ENCODE results near the gene SUSD5. TPM values are rescaled to one million over a fixed set of nuclear protein-coding genes. Genes with fewer than 3 reads are reported as not detected.

SUSD5 gene
- 9.2 and 16.6 TPM in 2 replicates for total RNA-seq (2014; rRNA removed; shearing (Covaris generic))

DNA sequence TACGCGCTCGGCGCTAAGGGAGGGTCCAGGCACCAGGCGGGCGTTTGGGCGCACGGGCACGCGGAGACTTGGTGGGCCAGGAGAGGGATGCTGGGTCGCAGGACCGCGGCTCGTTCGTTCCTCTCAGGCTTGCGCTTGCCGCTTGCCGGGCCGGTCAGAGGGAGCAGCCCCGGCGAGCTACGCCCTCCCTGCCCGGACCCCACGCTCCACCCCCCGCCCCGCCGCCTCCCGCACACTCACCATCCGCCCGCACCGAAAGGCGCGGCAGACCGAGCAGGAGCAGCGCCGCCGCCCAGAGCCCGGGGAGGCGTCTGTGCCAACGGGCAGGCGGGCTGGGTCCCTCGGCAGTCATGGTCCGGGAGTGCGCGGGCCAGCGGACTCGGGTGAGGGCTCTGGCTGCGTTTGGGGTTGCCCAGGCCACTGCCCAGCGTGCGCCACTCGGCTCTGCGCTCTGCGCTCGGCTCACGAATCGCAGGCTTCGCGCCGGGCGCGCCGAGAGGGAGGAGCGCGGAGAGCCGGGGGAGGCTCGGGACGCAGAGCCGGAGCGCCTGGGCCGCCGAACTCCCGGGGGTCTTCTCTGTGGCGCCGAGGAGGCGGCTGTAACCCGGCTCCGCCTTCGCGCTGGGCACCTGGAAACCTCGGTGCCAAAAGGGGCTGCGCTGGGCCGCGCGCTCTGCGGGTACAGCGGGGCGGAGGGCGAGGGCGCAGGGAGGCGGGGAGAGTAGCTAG lies at the start of gene SUSD5:
SUSD5 (minus strand) TSS at position 365 of the 729 bp plus-strand sequence; CDS start at position 352, 13 bp downstream.
- no peak for DNase-seq (ENCODE audit: low spot score)
- in situ Hi-C loops (cut with HindIII; ENCODE audit: low sequenced_read_pairs) = no loop called here

DNA sequence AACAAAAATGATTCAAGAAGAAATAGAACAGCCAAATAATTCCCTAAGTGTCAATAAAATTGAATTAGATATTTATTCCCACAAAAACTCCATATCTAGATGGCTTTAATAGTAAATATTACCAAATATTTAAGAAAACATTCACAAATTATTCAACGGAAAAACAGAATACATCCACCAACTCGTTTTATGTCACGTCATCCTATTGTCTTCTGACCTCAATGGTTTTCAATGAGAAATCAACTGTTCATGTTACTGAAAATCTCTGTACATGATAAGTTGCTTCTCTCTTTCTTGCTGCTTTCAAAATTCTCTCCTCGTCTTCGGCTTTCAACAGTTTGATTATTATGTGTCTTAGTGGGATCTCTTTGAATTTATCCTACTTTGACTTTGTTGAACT lies 41.5 kb upstream of the SUSD5 start:
- in situ Hi-C loops (cut with HindIII; ENCODE audit: low sequenced_read_pairs) = no loop called here
- no peak for DNase-seq (ENCODE audit: low spot score)

DNA sequence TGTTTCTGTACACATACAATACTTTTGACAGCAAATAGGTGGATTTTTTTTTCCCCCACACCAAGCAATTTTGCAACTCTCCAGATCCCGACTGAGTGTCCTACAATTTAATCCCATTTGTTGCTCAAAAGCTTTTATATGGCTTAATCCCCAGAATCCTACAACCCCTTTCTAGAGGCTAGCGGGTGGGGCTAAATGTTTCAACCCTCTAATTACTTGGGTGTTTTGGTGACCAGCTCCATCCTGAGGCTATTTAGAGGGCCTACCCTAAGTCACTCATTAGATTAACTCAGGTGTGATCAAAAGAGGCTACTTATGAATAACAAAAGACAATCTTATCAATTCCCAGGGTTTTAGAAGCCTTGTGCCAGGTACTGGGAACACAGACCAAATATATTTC lies 37.6 kb upstream of the SUSD5 start:
- in situ Hi-C loops (cut with HindIII; ENCODE audit: low sequenced_read_pairs) = no loop called here
- no peak for DNase-seq (ENCODE audit: low spot score)

DNA sequence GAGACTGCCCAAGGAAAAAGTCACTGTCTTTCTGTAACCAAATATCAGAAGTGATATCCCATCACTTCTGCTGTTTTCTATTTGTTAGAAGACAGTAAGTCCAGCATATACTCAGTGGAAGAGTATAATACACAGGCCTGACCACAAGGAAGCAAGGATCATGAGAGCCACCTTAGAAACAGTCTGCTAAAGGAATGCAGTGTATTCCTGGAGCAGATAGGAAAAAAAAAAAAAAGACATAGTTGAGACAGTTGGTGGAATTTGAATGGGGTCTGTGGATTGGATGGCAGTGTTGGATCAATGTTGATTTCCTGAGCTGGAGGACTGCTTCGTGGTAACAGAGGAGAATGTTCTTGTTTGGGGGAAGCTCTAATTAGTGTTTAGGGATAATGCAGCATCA lies 32.1 kb upstream of the SUSD5 start:
- in situ Hi-C loops (cut with HindIII; ENCODE audit: low sequenced_read_pairs) = no loop called here
- DNase-seq (ENCODE audit: low spot score) = no peak

DNA sequence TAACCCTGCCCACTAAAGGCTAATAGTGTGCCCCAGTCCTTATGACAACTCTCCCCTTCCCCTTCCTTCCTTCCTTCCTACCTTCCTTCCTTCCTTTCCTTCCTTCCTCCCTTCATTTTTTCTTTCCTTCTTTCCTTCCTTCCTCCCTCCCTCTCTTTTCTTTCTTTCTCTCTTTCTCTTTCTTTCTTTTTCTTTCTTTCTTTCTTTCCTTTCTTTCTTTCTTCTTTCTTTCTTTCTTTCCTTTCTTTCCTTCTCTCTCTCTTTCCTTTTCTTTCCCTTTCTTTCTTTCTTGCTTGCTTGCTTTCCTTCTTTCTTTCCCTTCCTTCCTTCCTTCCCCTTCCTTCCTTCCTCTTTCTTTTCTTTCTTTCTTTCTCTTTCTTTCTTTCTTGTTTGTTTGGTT lies 28.2 kb upstream of the SUSD5 start:
- in situ Hi-C loops (cut with HindIII; ENCODE audit: low sequenced_read_pairs) = no loop called here
- no peak for DNase-seq (ENCODE audit: low spot score)

DNA sequence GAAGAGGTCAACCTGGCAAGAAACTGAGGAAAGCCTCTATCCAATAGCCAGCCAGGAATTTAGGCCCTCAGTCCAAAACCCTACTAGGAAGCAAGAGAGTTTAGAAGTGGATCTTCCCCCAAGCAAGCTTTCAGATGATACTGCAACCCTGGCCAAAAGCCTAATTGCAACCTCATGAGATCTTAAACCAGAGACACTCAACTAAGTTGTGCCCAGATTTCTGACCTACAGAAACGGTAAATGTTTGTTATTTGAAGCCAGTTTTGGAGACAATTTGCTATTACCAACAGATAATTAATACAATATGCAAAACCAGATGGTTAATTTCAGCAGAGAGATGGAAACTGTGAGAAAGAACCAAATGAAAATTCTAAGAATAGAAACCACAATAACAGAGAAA lies 21.7 kb upstream of the SUSD5 start:
- DNase-seq (ENCODE audit: low spot score) = no peak
- in situ Hi-C loops (cut with HindIII; ENCODE audit: low sequenced_read_pairs) = no loop called here

DNA sequence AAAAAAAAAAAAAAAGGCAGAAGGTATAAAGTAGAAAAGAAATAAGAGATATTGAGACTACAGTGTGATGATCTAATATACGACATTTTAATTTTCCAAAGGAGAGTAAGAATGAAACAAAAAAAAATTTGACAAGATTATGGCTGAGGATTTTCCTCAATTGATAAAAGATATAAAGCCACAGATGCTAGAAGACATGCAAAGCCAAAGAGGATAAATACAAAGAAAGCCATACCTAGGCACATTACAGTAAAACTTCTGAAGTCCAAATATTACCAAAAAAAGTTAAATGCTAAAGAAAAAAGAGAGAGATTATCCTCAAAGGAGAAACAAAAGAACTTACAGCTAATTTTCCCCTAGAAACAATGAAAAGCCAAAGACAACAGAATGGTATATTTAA lies 20.3 kb upstream of the SUSD5 start:
- no peak for DNase-seq (ENCODE audit: low spot score)
- in situ Hi-C loops (cut with HindIII; ENCODE audit: low sequenced_read_pairs) = no loop called here

DNA sequence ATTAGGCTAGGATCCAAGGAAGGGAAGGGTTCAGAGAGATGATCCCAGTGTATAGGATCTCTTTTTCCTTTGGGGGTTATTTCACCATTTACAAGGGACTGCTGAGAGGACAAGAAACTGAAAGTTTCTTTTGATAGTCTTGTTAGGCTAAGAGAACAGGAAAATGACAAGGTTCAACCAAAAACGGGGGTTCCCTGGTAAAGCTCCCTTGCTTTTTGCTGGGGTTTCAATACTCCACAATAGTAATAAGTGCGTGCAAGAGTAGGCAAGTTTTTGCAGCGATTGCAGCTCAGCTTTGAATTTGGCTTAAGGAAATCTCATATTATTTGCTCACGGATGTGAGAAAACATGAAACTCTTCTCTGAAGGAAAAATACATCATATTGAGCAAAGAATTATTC lies 18.8 kb upstream of the SUSD5 start:
- in situ Hi-C loops (cut with HindIII; ENCODE audit: low sequenced_read_pairs) = no loop called here
- no peak for DNase-seq (ENCODE audit: low spot score)

DNA sequence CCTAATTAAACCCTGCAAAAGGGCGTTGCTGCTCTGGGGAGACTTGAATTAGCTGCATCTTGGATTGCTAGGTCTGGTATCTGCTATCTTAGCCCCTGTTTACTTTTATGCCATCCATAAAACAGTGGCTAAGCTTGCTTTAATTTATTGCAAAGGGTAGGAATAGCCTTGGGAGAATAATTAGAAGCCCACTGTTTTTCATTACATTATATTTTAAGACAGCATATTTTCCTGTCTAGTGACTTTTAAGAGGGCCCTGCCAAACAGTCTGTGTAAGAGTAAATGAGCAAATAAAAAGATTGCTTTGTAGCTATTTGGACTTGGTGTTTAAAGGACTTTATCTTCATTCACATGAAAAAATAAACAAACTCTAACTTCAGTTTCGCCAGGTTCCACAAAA lies 17.4 kb upstream of the SUSD5 start:
- DNase-seq (ENCODE audit: low spot score) = no peak
- in situ Hi-C loops (cut with HindIII; ENCODE audit: low sequenced_read_pairs) = no loop called here

DNA sequence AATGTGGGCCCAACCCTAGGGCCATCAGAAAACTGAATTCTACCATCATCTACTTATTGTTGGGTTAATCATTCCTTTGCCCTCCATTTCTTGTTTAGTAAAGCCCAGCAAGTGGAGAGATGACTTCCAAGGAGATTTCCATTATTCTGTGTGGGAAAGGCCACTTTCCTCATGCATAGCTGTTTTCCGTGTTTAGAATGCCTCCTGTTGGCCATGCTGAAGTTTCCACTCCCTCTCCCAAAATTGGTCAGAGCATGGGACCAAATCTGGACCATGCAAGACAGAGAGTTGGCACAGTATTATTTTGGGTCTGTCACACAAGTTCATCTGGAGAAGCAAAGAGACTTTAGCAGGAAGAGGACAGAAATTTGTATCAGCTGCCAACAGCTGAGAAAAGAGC lies 15.3 kb upstream of the SUSD5 start:
- in situ Hi-C loops (cut with HindIII; ENCODE audit: low sequenced_read_pairs) = no loop called here
- DNase-seq (ENCODE audit: low spot score) = no peak

DNA sequence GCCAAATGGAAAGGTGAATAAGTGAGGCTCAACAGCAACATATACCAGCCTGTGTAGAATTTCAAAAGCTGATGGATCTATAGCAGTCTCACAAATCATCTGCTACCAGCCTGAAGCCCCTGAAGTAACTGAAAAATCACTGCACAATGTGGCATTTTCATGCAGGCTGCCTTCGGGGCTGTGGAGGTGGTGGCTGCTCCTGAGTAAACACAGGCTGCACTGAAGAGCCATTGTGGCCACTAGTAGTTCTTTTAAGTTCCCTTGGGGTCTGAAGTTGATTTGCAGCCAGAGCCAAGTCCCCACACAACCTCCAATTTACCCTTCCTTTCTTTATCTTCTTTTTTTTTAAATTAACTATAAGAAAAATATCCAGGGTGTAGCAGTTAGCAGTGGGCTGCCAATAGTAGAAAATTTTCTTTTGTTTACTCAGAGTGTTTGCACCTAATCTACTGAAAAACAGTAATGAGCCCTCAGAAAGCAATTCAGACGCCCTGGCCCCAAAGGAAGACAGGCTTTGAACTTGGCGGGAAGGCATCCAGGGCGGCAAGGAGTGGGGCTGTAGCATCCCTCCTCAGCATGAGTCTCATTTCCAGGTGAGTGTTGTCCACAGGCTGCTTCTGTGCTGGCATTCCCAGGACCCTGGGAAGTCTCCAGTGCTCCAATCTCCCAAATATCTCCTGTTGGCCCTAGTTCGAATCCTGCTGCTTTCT lies 13.3 kb upstream of the SUSD5 start:
- in situ Hi-C loops (cut with HindIII; ENCODE audit: low sequenced_read_pairs) = no loop called here
- no peak for DNase-seq (ENCODE audit: low spot score)

DNA sequence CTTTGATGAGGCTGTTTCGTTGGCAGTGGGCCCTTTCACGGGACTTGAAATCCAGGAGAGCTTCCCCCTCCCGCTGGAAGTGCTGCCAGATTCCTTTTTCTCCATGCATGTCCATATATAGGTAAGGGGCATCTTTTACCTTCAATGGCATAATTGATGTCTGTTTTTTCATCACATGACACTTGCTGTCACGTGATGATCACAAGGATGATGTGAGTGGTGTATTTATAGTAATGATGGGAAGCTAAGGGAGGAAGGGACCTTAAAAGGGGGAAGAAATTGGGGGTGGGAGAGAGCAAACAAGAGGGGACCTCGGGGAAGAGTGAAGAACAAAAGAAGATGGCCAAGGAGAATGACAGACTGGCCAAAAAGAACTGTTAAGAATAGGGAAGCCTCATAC lies 11.3 kb upstream of the SUSD5 start:
- in situ Hi-C loops (cut with HindIII; ENCODE audit: low sequenced_read_pairs) = no loop called here
- no peak for DNase-seq (ENCODE audit: low spot score)

DNA sequence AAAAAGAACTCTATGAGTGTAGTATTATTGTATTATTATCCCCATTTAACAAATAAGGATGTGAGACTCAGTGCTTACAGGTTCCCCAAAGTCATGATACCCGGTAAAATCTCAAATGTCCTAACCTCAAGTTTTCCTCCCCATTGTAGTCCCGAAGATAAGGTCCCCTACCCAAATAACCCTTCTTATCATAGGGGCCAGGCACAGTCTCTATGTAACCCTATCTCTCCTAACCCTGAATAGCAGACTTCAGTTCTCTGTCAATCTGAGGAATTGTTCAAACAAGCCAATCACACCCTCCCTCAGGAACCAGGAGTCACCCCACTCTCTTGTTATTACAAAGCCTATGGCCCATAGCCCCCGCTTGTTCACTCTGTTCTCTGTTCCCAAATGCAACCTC lies 10.5 kb upstream of the SUSD5 start:
- DNase-seq (ENCODE audit: low spot score) = no peak
- in situ Hi-C loops (cut with HindIII; ENCODE audit: low sequenced_read_pairs) = no loop called here

DNA sequence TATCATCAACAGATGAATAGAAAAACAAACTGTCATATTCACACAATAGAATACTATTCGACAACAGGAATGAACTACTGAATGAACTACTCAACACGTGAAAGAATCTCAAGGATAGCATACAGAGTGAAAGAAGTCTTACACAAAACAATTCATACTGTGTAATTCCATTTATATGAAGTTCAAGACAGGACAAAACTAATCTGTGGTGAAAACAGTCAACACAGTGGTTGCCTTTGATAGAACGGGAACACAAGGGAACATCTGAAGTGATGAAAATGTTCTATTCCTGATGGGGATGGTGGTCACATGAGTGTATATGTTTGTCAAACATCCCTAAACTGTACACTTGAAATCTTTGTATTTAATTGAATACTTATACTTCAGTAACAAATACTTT lies 2.6 kb upstream of the SUSD5 start:
- in situ Hi-C loops (cut with HindIII; ENCODE audit: low sequenced_read_pairs) = no loop called here

DNA sequence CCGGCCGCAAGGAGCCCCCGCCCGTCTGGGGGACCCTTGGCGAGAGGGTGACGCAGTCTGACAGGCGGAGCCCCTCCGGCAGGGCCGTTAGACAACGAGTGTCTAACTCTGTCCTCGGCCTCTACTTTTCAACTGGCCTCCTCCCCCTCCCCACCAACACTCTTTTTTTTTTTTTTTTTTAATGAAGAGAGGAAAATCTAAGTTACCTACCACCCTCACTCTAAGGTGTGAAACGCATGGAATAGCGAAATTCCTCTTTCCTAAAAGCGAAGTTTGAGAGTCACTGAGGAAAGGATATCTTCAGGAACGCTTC lies 521 bp upstream of the SUSD5 start:
- no peak for DNase-seq (ENCODE audit: low spot score)
- in situ Hi-C loops (cut with HindIII; ENCODE audit: low sequenced_read_pairs) = no loop called here

More for the DNA sequence above, 2.6 kb upstream of the SUSD5 start:
- no peak for DNase-seq (ENCODE audit: low spot score)

DNA sequence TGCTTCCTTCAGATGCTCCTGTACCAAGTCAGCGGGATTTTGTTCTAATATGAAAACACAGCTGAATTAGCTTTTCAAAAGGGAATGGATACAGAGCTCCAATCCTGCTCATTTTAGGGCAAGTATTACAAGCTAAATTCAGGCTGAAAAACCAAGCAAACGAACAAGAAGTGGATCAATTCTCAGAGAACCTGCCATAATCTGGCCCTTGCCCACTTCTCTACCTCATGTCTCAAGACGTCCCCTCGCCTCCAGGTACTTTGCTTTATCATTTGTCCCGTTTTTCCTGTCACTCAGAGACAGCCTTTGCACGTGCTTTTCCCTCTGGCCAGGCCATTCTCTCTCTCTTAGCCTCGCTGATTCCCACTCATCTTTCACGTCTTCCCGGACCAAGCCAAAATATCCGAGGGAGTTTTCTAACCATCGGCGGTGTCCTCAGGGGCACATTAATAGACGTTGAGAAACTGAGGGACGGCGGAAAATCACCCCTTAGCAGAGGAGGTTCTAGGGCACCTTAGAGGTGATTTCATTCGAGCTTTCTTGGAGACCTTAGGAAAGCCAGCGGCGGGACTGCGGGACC lies 654 bp downstream of the SUSD5 start:
- in situ Hi-C loops (cut with HindIII; ENCODE audit: low sequenced_read_pairs) = no loop called here
- DNase-seq (ENCODE audit: low spot score) = no peak

DNA sequence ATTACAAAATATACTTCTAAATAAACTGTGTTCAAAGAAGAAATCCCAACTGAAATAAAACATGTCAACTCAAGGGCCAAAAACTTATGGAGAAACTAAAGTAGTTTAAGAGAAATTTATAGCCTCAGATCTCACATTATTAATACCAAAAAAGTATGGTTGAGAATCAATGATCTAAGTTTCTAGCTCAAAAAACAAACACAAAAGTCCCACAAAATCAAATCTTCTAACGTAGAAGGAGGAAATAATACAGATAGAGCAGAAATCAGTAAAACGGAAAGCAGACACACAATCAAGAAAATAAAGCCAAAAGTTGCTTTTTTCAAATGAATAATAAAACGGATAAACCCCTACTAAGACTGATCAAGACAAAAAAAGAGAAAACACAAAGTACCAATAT lies 2.9 kb downstream of the SUSD5 start:
- in situ Hi-C loops (cut with HindIII; ENCODE audit: low sequenced_read_pairs) = no loop called here

DNA sequence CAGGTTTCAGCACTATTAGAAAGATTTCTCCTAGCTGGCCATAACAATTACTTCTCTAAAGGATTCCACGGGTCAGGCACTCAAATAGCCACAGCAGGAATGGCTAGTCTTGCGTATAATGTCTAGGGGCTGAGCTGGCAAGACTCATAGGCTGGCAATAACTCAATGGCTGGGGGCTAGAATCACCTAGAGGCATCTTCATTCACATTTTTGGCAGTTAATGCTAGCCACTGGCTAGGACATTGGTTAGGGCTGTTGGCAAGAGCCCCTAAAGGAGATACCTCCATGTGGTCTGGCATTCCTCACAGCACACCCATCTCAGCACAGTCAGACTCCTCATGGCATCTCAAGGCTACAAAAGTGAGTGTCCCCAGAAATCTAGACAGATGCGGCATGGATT lies 6.2 kb downstream of the SUSD5 start:
- no peak for DNase-seq (ENCODE audit: low spot score)
- in situ Hi-C loops (cut with HindIII; ENCODE audit: low sequenced_read_pairs) = no loop called here

More for the DNA sequence above, 2.9 kb downstream of the SUSD5 start:
- no peak for DNase-seq (ENCODE audit: low spot score)

DNA sequence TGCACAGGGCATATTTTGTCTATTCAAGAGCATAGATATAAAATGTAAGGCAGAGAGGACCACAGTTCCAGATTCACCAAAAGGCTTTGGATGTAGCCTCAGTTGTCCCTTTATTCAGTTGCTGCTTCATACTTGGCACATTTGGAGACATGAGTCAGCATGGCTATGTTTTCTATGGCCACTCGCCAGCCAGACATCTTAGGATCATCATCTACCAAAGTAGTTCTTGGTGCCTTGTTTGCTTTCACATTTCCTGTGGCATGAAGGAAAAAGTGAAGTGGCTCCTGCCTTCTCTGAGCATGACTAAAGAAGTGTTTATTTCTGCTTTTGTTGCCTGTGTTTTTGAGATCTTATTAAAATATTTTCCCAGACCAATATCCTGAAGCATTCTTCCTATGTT lies 7.2 kb downstream of the SUSD5 start:
- no peak for DNase-seq (ENCODE audit: low spot score)
- in situ Hi-C loops (cut with HindIII; ENCODE audit: low sequenced_read_pairs) = no loop called here

DNA sequence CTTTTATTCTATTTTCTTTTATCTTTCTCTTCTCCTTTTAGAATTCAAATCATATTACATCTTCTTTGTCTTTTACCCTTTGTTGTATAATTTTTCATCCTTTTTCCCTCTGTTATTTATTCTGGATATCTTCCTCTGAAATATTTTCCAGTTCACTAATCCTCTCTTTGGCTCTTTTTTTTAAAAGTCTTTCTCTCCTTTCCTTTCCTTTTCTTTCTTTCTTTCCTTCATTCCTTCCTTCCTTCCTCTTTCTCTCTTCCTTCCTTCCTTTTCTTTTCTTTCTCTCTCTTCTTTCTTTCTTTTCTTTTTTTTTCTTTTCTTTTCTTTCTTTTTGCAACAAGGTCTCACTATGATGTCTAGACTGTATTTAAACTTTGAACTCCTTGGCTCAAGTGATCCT lies 9.3 kb downstream of the SUSD5 start:
- in situ Hi-C loops (cut with HindIII; ENCODE audit: low sequenced_read_pairs) = no loop called here

More for the DNA sequence above, 9.3 kb downstream of the SUSD5 start:
- no peak for DNase-seq (ENCODE audit: low spot score)
